ENCODE results near the gene MARCHF10. TPM values are rescaled to one million over a fixed set of nuclear protein-coding genes. Genes with fewer than 3 reads are reported as not detected.
A peak's percentile ranks its signal among the peaks of the same experiment; 100 is the strongest.

The MARCHF10 gene
- total RNA-seq, 1 experiment from 2014 or later, result 8.0 TPM

- H3K9me2 ChIP-seq (ENCODE audit: insufficient read depth), result no peaks in the 10 kb centered on the region
- CTCF ChIA-PET, result no interaction called here
- peaks cover 15% of the 10 kb centered on the region; the same call in 1 of the 2 replicates for H3K36me3 ChIP-seq (ENCODE audit: low read depth)
- peak overlapping the region; percentile 96 for H3K4me2 ChIP-seq
- BruUV-seq (replicated peaks), result no TSS peak
- H2AFZ ChIP-seq, result no peak overlapping the region
- TF ChIP-seq EZH2 (IDR thresholded peaks at IDR 0.05; ENCODE audit: low read depth), result no peak
- TF ChIP-seq, protein P1, sequence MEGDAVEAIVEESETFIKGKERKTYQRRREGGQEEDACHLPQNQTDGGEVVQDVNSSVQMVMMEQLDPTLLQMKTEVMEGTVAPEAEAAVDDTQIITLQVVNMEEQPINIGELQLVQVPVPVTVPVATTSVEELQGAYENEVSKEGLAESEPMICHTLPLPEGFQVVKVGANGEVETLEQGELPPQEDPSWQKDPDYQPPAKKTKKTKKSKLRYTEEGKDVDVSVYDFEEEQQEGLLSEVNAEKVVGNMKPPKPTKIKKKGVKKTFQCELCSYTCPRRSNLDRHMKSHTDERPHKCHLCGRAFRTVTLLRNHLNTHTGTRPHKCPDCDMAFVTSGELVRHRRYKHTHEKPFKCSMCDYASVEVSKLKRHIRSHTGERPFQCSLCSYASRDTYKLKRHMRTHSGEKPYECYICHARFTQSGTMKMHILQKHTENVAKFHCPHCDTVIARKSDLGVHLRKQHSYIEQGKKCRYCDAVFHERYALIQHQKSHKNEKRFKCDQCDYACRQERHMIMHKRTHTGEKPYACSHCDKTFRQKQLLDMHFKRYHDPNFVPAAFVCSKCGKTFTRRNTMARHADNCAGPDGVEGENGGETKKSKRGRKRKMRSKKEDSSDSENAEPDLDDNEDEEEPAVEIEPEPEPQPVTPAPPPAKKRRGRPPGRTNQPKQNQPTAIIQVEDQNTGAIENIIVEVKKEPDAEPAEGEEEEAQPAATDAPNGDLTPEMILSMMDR (conservative IDR thresholded peaks at IDR 0.05), result no peak
- no peaks in the 10 kb centered on the region for H3K27me3 ChIP-seq (ENCODE audit: insufficient read depth, low read depth)
- no peaks in the 10 kb centered on the region for H4K20me1 ChIP-seq (ENCODE audit: insufficient read depth)
- intact Hi-C loops (cut with micrococcal nuclease; ENCODE audit: unreplicated experiment), result loop anchor here (10.0 kb wide), 1 partner anchor 188 kb away; no protein-coding TSS in a partner anchor
- POLR2A ChIA-PET (ENCODE audit: unreplicated experiment), result interaction anchor here (0.6 kb wide), 1 partner anchor 90 kb away, joined by 3 read pairs; no protein-coding TSS in a partner anchor
- DNase-seq, result no peak
- peak overlapping the region; percentile 92; the same call in 1 of the 2 replicates for H3K4me3 ChIP-seq
- peaks cover 27% of the 10 kb centered on the region for H3K4me1 ChIP-seq (replicated peaks; ENCODE audit: insufficient read depth)
- H3K27ac ChIP-seq, result no peak overlapping the region
- peaks cover 24% of the 10 kb centered on the region for H3F3A ChIP-seq (ENCODE audit: insufficient read depth, low read depth)
- H3K9me3 ChIP-seq (ENCODE audit: insufficient read depth, low read depth), result peaks cover 14% of the 10 kb centered on the region
- H3K79me2 ChIP-seq (ENCODE audit: low read depth), result peaks cover 35% of the 10 kb centered on the region
These were observed 101.3 kb downstream of the MARCHF10 start for GRCh38 chr17:62706598-62707424.

GRCh38 chr17:62705778-62706597, 102.1 kb downstream of the MARCHF10 start:
- H3K4me1 ChIP-seq (replicated peaks; ENCODE audit: insufficient read depth), result peaks cover 29% of the 10 kb centered on the region
- H3F3A ChIP-seq (ENCODE audit: insufficient read depth, low read depth), result peaks cover 24% of the 10 kb centered on the region
- peak overlapping the region; percentile 96 for H3K4me2 ChIP-seq
- peaks cover 35% of the 10 kb centered on the region for H3K79me2 ChIP-seq (ENCODE audit: low read depth)
- peak in 1 of 2 experiments; percentile 36 for DNase-seq
- peak overlapping the region; percentile 89 for H3K27ac ChIP-seq
- BruUV-seq (replicated peaks), result no TSS peak
- H3K27me3 ChIP-seq (ENCODE audit: insufficient read depth, low read depth), result no peaks in the 10 kb centered on the region
- intact Hi-C loops (cut with micrococcal nuclease; ENCODE audit: unreplicated experiment), result loop anchor here (1.0 to 10.0 kb wide), 4 partner anchors 73 to 189 kb away; no protein-coding TSS in a partner anchor
- H3K36me3 ChIP-seq (ENCODE audit: low read depth), result peaks cover 15% of the 10 kb centered on the region; the same call in 1 of the 2 replicates
- no peaks in the 10 kb centered on the region for H4K20me1 ChIP-seq (ENCODE audit: insufficient read depth)
- H2AFZ ChIP-seq, result peak overlapping the region; percentile 78
- ChIA-PET CTCF (no interaction called here), POLR2A (ENCODE audit: unreplicated experiment) (interaction anchor here (0.6 kb wide), 1 partner anchor 91 kb away, joined by 3 read pairs; no protein-coding TSS in a partner anchor)
- peak overlapping the region; percentile 92 for H3K4me3 ChIP-seq
- no peak for TF ChIP-seq EZH2 (IDR thresholded peaks at IDR 0.05; ENCODE audit: low read depth)
- TF ChIP-seq, protein P1 (conservative IDR thresholded peaks at IDR 0.05), result no peak
- H3K9me2 ChIP-seq (ENCODE audit: insufficient read depth), result no peaks in the 10 kb centered on the region
- peaks cover 14% of the 10 kb centered on the region for H3K9me3 ChIP-seq (ENCODE audit: insufficient read depth, low read depth)

DNA sequence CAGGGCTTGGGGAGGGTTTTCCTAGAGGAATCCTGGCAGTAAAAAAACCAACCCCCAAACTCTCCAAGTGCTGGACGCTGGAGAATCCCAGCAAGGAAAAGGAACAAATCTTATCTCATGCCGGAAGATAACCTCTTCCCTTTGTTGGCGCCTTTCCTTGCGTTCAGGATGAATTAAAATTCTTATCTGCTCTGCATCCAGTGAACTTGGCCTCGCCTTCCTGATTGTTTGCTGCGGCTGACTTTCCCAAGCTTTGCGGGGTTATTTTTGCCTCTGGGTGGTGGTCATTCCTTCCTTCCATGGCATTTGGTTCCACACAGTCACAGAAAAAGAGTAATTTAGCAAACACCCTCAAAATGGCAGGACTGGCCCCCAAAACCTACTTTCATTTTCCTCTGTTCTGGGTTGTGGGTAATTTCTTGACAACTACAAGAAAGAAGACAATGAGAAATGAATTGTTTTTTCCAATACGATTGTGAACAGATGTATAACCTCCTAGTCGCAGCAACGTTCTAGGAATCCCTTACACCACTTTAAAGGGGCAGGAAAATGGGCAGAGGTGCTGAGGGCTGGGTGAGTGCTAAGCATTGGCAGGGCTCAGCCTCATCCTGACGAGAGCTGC, 102.8 kb downstream of the MARCHF10 start:
- no peak for DNase-seq
- BruUV-seq (replicated peaks), result TSS peak; percentile 76
- Histone ChIP-seq H3K4me1 (replicated peaks; ENCODE audit: insufficient read depth) (peaks cover 29% of the 10 kb centered on the region), H3K27ac (peak overlapping the region; percentile 89), H3K9me2 (ENCODE audit: insufficient read depth) (no peaks in the 10 kb centered on the region), H3K36me3 (ENCODE audit: low read depth) (peaks cover 15% of the 10 kb centered on the region; the same call in 1 of the 2 replicates), H3K4me3 (peak overlapping the region; percentile 92), H3F3A (ENCODE audit: insufficient read depth, low read depth) (peaks cover 24% of the 10 kb centered on the region), H2AFZ (peak overlapping the region; percentile 78), H3K27me3 (ENCODE audit: insufficient read depth, low read depth) (no peaks in the 10 kb centered on the region), H3K9me3 (ENCODE audit: insufficient read depth, low read depth) (peaks cover 14% of the 10 kb centered on the region), H4K20me1 (ENCODE audit: insufficient read depth) (no peaks in the 10 kb centered on the region), H3K4me2 (peak overlapping the region; percentile 96), H3K79me2 (ENCODE audit: low read depth) (peaks cover 35% of the 10 kb centered on the region)
- intact Hi-C loops (cut with micrococcal nuclease; ENCODE audit: unreplicated experiment), result loop anchor here (1.0 to 10.0 kb wide), 4 partner anchors 74 to 190 kb away; no protein-coding TSS in a partner anchor
- ChIA-PET POLR2A (ENCODE audit: unreplicated experiment) (no interaction called here), CTCF (no interaction called here)
- no peak for TF ChIP-seq EZH2 (IDR thresholded peaks at IDR 0.05; ENCODE audit: low read depth)
- TF ChIP-seq, protein P1 (conservative IDR thresholded peaks at IDR 0.05), result no peak
